GM18951 (cell line): ENCODE measurements around the gene TBL1XR1.
"Not testable (repeated sequence)": the region's sequence is repeated elsewhere in the genome, so short reads cannot be mapped to it uniquely, and the experiment has no call there.

Experiments
- POLR2A ChIP-seq: IDR thresholded peaks from 4 replicates; pipeline ENCODE4 v1.6.1; 2011; ENCODE audit warnings: mild to moderate bottlenecking; ENCODE audit not compliant: insufficient read length, insufficient read depth; ENCODE audit errors: extremely low read depth
- in situ Hi-C: fragments of 300-500 bp; cut with MboI; formaldehyde crosslinking; loops from one replicate; pipeline ENCODE4 v1.12.0; 2022; ENCODE audit warnings: low sequenced_read_pairs, mixed read lengths, inconsistent platforms; ENCODE audit not compliant: unreplicated experiment

Gene TBL1XR1

DNA sequence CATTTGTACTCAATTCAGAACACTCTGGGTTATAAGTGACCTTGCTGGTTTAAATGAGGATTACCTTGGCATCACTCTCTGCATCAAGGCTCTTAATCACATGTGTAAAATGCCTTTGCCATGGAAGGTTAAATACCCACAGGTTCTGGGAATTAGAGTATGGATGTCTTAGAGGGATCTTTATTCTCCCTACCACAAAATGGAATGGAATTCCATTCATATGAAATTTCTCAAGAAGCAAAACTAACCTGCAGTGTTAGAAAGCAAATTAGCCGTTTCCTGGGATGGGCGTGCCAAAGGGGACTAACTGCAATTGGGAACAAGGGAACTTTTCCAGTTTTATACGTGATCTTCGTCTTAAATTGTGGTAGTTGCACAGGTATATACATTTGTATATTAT, 39.8 kb downstream of the TBL1XR1 start:
- no peak for TF ChIP-seq POLR2A
- in situ Hi-C loops = no loop called here

DNA sequence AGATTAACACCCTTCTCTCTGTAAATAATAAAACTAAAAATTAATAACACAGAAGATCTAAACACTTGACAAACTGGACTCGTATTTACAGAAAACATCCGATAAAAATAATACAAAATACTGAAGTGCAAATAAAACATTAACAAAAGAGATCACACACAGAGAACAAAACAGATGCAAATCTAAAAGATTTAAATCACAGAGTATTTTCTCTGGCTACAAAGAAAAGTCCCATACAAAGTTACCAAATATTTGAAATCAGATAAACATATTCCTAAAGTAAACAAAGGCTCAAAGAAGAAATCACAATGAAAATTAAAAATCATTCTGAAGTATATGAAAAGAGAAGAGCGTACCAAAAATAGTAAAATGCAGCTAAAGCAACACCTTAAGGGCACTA, 42.5 kb downstream of the TBL1XR1 start:
- in situ Hi-C loops = no loop called here
- TF ChIP-seq POLR2A = no peak

DNA sequence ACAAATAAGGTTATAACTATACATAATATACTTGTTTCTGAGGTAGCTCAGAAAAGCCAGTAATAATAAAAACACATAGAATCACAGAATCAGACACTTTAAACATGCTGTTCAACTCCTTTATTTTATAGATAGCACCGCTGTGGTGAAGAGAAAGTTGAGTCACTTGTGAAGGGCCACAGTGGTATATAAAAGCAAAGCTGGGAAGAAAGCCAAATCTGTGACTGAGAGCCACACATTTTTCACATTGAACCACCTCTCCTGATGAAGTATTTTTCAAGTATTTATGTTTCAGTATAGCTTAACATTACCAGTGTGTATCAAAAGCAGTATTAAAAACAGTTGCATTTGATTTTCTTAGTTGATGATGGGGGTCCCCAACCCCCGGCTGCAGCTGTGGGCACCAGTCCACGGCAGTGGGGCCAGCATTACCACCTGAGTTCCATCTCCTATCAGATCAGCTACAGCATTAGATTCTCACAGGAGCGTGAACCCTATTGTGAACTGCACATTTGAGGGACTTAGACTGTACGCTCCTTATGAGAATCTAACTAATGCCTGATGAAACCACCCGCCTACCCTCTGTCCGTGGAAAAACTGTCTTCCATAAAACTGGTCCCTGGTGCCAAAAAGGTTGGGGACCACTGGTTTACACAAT, 46.2 kb downstream of the TBL1XR1 start:
- no peak for TF ChIP-seq POLR2A
- in situ Hi-C loops = no loop called here

DNA sequence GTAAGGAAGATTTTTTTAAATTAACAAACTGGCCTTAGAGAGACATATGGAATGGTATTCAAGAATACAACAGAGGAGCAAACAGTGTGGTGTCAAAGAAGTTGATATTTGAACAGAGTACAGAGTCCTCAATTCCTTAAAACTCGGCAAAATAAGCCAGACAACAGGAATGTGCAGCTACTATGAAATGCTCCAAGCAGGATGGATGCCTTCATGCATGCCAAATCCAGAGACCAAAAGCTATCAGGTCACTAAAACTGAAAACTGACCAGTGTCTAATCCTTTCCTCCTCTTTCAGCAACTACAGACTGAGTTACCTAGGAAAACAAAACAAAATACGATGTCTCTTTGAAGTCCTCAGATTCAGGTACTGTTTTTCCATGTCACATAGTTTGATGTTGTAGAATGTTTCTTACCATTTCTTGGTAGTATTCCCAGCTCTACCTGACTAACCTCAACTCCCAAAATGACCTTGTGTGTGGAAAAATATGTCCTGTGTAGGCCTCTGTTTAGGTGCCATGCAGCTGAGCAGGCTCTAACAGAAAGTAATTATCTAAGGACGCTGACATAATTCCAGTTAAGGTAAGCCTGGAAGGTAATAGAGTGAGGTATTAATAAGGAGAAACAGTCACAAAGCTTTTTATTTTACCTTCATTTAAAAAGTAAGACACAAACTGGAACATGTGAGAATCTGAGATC, 46.9 kb downstream of the TBL1XR1 start:
- no peak for TF ChIP-seq POLR2A
- in situ Hi-C loops = no loop called here

DNA sequence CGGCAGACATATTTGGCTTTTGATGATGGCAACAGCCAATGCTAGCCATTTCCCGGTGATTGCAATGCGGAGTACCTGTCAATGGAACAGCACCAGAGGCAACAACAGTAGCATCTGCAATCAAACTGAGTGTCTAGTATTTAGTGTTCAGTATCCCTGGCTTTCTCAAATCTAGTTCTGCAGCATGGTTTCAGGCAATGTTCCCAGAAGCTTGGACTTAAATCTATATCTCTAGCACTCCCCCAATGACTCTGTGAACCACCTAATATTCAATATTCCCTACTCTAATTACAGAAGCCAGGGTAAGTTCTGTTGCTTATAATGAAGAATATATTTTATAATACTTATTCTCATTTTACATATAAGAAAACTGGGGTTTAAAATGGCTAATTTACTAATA, 48.2 kb downstream of the TBL1XR1 start:
- no peak for TF ChIP-seq POLR2A
- in situ Hi-C loops = no loop called here

DNA sequence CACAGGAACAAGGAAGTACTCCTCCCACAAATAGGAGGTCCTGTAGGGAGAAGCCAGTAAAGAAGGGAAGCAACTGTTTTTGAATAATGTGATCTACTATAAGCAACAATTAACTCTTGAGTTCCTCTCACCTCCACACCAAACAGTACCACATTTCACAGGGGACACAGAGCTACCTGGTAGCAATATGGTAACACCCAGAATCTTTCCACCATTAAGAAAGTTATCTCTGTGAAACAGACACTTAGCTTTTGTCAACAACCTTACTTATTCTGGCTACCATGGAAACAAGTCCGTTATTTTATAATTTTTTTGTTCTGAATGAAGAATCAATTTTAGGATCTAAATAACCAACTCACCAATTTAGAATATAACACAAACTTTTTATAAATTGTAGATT, 49.5 kb downstream of the TBL1XR1 start:
- no peak for TF ChIP-seq POLR2A
- in situ Hi-C loops = no loop called here

DNA sequence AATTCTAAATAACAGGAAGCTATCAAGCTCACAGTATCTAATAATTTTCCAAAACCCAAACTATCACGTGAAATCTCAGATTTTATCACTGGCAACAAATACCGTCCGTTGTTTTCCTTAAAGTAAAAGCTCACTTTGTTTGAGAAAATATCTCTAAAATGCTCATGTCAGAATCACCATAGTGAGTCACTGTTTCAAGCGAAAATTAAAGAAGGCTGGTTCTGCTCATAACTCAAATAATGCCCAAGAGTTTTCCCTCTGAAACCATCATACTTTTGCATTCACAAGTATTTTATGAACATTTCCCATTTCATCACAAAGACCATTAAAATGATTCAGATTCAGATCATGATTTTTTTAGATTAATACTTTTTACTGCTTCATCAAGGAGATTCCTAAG, 50.6 kb downstream of the TBL1XR1 start:
- in situ Hi-C loops = no loop called here
- TF ChIP-seq POLR2A = no peak

DNA sequence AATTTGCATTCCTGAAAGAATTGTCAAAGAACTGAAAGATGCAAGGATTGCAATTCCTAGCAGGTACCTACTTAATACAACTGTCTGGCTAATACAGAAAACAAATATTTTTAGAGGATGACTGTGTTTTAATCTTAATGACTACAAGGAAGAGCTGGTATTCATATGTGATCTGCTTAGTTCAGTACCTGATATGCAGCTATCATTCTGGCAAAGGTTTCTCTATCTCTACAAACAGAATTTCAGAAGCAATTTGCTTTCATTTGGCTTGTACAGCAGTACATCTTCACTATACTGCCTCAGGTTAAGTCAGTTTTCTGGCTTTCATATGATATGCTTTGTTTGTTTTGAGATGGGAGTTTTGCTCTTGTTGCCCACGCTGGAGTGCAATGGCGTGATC, 51.3 kb downstream of the TBL1XR1 start:
- in situ Hi-C loops = no loop called here
- no peak for TF ChIP-seq POLR2A

DNA sequence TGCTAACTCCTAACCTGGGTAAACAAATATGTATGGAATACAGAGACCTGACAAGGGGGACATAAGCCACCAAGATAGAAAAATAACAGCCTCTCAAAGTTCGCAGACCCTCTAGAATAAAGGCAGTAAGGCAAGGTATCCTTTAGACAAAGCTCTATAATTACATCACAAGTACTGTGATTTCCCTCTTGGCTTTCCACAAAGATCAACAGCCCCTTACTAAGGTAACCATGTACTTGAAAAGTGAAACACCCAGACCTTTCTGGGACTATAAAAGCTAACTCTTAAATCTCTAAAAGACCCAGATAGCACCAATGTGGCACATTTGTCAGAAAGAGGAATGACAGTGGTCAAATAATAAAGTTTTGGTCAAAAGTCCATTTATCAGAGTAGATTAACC, 51.9 kb downstream of the TBL1XR1 start:
- in situ Hi-C loops = no loop called here
- TF ChIP-seq POLR2A = no peak

DNA sequence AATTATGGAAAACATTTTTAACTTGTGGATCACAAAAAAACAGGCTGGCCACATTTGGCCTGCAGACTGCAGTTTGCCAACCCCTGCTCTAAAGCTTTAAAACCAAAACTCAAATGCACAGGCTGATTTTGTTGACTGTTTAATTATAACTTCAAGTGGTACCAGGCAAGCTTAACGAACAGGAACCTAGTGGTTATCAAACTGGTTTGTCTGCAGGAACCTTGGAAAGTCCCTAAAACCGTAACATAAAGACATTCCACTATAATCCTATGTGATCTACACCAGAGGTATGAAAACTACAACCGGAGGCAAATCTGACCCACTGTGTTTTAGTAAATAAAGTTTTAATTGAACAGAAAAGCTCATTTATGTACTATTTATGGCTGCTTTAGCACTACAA, 52.4 kb downstream of the TBL1XR1 start:
- TF ChIP-seq POLR2A = no peak
- in situ Hi-C loops = no loop called here

DNA sequence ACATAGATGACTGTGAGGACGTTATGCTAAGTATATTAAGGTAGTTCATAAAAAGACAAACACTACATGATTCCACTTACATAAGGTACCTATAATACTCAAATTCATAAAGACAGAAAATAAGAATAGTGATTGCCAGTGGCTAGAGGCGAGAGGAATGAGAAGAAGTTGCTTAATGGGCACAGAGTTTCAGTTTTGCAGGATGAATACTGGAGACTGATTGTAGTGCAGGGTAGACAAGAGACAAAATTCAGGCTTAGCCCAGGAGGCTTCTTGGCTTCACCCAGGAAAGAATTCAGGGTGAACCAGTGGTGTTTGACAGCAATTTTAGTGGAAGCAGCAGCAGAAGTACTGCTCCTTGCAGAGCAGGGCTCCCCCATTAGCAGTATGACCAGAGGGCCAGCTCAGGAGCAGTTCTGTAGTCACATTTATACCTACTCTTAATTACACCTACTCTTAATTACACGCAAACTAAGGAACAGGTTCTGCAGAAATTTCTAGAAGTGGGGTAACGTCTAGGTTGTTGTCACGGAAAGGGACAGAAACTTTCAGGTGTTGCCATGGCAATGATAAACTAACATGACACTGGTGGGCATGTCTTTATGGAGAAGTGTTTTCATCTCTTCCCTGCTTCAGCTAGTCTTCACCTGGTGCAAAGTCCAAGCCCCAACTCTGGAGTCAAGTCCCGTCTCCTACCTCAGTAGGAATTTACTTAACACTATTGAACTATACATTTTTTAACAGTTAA, 55.2 kb downstream of the TBL1XR1 start:
- in situ Hi-C loops = no loop called here
- TF ChIP-seq POLR2A = no peak

DNA sequence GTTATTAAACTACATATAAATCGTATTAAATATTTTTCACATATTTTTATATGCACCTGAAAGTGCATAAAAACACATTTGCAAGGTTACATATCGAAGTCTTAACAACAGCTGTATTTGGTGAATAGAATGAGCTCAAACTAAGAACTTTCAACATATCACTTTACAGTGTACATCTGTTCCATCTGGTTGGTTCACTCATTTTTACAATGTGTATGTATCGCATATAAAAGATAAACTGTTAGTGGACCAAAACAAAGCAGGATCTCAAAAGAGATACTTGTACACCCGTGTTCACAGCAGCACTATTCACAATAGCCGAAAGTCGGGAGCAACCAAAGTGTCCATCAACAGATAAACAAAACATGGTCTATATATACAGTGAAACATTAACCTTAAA, 55.8 kb downstream of the TBL1XR1 start:
- in situ Hi-C loops = no loop called here
- TF ChIP-seq POLR2A = no peak

DNA sequence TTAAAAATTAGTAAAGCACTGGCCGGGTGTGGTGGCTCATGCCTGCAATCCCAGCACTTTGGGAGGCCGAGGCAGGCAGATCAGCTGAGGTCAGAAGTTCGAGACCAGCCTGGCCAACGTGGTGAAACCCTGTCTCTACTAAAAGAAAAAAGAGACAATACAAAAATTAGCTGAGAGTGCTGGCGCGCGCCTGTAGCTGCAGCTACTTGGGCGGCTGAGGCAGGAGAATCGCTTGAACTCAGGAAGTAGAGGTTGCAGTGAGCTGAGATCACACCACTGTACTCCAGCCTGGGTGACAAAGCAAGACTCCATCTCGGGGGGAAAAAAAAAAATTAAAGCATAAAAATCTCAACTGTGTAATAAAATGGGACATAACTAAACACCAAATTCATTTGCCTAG, 58.1 kb downstream of the TBL1XR1 start:
- in situ Hi-C loops = not testable (repeated sequence)
